ENCODE results near the gene EEFSEC. TPM values are rescaled to one million over a fixed set of nuclear protein-coding genes. Genes with fewer than 3 reads are reported as not detected.

EEFSEC gene
- total and polyA plus RNA-seq, 8 donors: 11.5 to 23.0 (median 19.9) TPM

- Histone ChIP-seq H3K27me3 (no peaks in the 10 kb centered on the region), H3K27ac (no peak overlapping the region), H3K4me1 (peaks cover 0 to 16% of the 10 kb centered on the region in 2 donors), H3K4me3 (no peak overlapping the region), H3K36me3 (no peaks in the 10 kb centered on the region), H3K9me3 (no peaks in the 10 kb centered on the region)
- TF ChIP-seq CTCF (IDR thresholded peaks at IDR 0.05): no peak
- ATAC-seq (no peak), DNase-seq (no peak)
- intact Hi-C loops (cut with DNase I): loop anchor here in 1 of 2 donors (10.0 kb wide), 1 partner anchor 448 kb away; no protein-coding TSS in a partner anchor
Observed at GRCh38 chr3:128166971-128167453, 13.7 kb downstream of the EEFSEC start.

- no peak overlapping the region for H3K4me3 ChIP-seq
- intact Hi-C loops (cut with DNase I): loop anchor here in 1 of 2 donors (10.0 kb wide), 1 partner anchor 447 kb away; no protein-coding TSS in a partner anchor
- ATAC-seq (no peak), DNase-seq (no peak)
- H3K4me1 ChIP-seq: peaks cover 0 to 16% of the 10 kb centered on the region in 2 donors
- no peak overlapping the region for H3K27ac ChIP-seq
- no peaks in the 10 kb centered on the region for H3K36me3 ChIP-seq
- TF ChIP-seq CTCF (IDR thresholded peaks at IDR 0.05): no peak
- H3K27me3 ChIP-seq: no peaks in the 10 kb centered on the region
- H3K9me3 ChIP-seq: no peaks in the 10 kb centered on the region
Observed at GRCh38 chr3:128167646-128167972, 14.3 kb downstream of the EEFSEC start.

DNA sequence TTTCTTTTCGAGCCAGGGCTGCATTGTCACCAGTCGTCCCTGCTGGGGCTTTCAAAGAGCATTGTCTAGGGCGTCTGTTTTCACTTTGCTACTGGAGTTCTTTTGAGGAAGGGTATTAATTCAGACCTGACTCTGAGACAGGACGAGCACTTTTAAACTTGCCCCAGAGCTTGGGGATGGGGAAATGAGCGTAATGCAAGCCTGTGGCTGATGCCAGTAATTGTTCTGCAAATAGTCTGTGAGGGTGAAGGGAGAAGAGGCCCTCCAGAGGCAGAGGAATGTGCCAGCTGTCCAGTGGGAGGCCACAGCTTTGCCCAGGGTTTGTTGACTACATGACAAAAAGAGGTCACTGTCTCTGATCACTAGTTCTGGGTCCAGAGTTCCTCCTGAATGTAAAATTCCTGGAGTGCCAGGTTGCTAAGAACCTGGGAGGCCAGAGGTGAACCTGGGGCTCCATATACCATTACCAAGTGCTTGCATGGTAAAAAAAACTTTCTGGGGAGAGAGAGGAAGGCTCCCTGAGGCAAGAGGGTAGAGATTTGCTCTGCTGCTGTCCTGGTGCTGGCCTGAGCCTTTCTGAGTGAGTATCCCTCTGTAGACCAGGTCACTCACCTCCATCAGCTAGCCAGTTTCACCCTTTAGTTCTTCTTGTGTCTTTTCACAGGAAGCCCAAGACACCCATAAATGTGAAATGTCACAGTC, 14.8 kb downstream of the EEFSEC start:
- DNase-seq: no peak
- Histone ChIP-seq H3K4me3 (no peak overlapping the region), H3K27me3 (no peaks in the 10 kb centered on the region), H3K4me1 (peaks cover 0 to 16% of the 10 kb centered on the region in 2 donors), H3K27ac (no peak overlapping the region), H3K9me3 (no peaks in the 10 kb centered on the region), H3K36me3 (no peaks in the 10 kb centered on the region)
- TF ChIP-seq CTCF (IDR thresholded peaks at IDR 0.05): no peak
- intact Hi-C loops (cut with DNase I): loop anchor here in 1 of 2 donors (10.0 kb wide), 1 partner anchor 447 kb away; no protein-coding TSS in a partner anchor
- ATAC-seq: peak; percentile 41

GRCh38 chr3:128168836-128169235, 15.6 kb downstream of the EEFSEC start:
- no peak for DNase-seq
- Histone ChIP-seq H3K4me3 (no peak overlapping the region), H3K4me1 (peaks cover 0 to 19% of the 10 kb centered on the region in 2 donors), H3K27ac (no peak overlapping the region), H3K36me3 (no peaks in the 10 kb centered on the region), H3K27me3 (no peaks in the 10 kb centered on the region), H3K9me3 (no peaks in the 10 kb centered on the region)
- ATAC-seq: no peak
- intact Hi-C loops (cut with DNase I): loop anchor here in 1 of 2 donors (10.0 kb wide), 1 partner anchor 446 kb away; no protein-coding TSS in a partner anchor
- no peak for TF ChIP-seq CTCF (IDR thresholded peaks at IDR 0.05)

GRCh38 chr3:128170866-128171516, 17.7 kb downstream of the EEFSEC start:
- Histone ChIP-seq H3K4me1 (peaks cover 5 to 37% of the 10 kb centered on the region in 2 donors), H3K36me3 (no peaks in the 10 kb centered on the region), H3K4me3 (no peak overlapping the region), H3K9me3 (no peaks in the 10 kb centered on the region), H3K27ac (no peak overlapping the region), H3K27me3 (no peaks in the 10 kb centered on the region)
- DNase-seq: peak in 2 of 4 donors; percentile 69 to 86
- peak; percentile 48 to 59 for TF ChIP-seq CTCF (IDR thresholded peaks at IDR 0.05)
- intact Hi-C loops (cut with DNase I): loop anchor here in 1 of 2 donors (10.0 kb wide), 1 partner anchor 324 kb away; the partner anchor contains the start of gene GATA2
- peak; percentile 79 for ATAC-seq
